Amniotic stem cell (primary cell): ENCODE data around the gene IFNL2.
"Not testable (repeated sequence)": the region's sequence is repeated elsewhere in the genome, so short reads cannot be mapped to it uniquely, and the experiment has no call there.

ENCODE experiments used
- DNase-seq: peaks from one replicate; lab custom pipeline; 2025; lab: John Stamatoyannopoulos, UW

The IFNL2 gene

DNA sequence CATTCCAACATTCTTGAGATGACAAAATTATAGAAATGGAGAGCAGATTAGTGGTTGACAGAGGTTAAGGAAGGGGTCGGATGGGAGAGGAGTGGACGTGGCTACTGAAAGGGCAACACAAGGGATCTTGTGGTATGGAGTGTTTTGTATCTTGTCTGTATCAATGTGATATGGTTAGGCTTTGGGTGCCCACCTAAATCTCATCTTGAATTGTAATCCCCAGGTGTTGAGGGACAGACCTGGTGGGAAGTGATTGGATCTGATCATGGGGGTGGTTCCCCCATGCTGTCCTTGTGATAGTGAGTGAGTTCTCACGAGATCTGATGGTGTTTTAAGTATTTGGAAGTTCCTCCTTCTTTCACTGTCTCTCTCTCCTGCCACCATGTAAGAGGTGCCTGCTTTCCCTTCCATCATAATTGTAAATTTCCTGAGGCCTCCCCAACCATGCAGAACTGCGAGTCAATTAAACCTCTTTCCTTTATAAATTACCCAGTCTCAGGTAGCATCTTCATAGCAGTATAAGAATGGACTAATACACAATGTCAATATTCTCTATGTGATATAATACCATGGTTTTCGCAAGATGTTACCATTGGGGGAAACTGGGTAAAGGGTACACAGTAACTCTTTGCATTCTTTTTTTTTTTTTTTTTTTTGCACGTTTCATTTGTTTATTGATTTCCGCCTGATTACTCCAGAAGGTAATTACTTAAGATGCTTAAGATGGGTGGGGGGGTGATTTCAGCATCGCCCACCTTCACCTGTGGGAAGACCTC lies 14.6 kb upstream of the IFNL2 start:
- no peak for DNase-seq

DNA sequence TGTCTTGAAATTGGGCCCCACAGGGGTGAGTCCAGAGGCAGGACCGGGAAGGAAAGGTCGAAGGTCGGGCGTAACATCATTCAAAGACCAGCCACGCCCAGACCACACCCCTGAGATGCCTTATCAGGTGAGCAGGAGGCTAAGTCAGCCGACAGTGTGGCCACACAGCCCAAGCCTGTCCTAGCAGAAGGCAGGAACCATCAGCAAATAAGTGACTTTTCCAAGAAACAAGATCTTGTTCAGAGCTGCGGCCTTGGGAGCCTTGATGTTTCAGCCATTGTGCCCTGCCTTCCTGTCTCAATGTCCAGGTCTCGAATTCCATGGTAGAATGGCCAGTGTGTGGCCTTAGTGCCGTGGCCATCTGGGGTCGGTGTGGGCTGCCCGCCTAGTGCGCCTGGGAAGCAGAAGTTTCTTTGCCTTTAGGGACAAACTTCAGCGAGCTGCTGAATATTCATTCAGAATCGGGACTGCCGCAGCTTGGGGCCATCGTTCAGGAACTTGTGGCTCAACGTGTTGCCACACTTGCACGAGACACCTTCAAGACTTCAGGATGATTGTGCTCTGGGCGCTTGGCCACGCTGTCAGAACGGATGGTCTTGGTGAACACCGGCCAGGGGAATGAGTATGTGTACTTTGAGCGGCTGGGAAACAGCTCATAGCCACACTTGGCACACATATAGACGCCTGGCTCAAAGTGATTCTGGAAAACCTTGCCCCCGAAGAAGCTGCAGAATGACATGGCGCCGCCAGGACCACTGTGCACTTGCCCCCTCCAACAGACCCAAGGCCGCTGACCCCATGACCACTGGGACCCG lies 13.5 kb upstream of the IFNL2 start:
- DNase-seq = no peak

DNA sequence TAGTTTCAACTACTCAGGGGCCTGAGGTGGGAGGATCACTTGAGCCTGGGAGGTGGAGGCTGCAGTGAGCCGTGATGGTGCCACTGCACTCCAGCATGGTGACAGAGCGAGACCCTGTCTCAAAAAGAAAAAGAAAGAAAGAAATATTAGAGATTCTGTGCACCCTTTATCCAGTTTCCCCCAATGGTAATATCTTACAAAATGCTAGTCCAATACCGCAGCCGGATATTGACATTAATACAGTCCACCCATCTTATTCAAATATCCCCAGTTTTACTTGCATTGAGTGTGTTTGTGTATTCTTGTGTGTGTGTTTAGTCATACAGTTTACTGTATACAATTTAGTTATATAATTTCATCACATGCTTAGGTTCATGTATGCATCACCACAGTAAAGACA lies 11.0 kb upstream of the IFNL2 start:
- no peak for DNase-seq

DNA sequence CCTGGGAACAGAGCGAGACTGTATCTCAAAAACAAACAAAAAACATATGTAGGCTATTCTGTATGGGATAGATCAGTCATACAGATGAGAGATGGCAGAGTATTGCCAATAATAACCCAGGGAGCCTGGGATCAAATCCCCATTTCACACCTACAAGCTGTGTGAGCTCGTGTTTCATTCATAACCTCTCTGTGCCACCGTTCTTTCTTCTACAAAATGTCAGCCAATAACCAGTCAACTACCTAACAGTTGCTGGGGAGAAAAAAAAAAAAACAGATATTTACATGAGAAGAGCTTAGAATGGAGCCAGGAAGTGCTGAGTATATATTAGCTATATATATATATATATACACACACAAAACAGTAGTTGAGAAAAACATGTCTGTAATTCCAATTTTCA lies 6.5 kb upstream of the IFNL2 start:
- no peak for DNase-seq

DNA sequence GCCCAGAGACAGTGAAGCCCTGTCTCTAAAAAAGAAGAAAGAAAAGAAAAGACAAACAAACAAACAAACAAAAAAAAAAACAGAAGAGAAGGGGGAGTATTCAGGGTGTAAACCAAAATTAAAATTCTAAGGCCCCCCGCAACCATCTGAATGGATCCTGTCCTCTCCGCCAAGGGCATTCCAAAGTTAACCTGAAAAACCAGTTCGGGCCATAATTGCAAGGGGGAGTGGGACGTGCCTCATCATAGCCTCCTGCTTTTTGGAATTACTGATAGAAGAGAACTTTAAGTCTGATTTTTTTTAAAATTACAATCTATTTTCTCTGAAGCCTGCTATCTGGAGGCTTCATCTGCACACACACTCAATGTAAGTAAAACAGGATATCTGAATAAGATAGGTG lies 5.7 kb upstream of the IFNL2 start:
- DNase-seq = no peak

DNA sequence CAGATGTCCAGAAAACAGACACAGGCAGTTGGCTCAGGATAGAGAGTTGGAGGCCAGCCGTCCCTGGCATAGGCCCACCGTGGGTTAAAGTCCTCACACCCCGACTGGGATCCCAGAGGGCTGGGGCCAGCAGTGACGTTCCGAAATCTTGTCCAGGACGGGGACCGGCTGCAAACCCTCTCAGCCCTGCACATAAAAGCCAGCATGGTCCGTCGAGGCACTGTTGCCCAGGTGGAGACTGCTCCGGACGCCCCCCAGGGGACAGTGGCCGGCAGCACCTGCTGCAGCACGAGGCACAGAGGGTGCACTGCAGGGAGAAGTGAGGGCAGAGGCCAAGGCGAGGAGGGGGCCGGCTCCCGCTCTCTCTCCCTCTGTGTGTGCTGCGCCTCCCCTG lies 4.3 kb upstream of the IFNL2 start:
- DNase-seq = no peak

DNA sequence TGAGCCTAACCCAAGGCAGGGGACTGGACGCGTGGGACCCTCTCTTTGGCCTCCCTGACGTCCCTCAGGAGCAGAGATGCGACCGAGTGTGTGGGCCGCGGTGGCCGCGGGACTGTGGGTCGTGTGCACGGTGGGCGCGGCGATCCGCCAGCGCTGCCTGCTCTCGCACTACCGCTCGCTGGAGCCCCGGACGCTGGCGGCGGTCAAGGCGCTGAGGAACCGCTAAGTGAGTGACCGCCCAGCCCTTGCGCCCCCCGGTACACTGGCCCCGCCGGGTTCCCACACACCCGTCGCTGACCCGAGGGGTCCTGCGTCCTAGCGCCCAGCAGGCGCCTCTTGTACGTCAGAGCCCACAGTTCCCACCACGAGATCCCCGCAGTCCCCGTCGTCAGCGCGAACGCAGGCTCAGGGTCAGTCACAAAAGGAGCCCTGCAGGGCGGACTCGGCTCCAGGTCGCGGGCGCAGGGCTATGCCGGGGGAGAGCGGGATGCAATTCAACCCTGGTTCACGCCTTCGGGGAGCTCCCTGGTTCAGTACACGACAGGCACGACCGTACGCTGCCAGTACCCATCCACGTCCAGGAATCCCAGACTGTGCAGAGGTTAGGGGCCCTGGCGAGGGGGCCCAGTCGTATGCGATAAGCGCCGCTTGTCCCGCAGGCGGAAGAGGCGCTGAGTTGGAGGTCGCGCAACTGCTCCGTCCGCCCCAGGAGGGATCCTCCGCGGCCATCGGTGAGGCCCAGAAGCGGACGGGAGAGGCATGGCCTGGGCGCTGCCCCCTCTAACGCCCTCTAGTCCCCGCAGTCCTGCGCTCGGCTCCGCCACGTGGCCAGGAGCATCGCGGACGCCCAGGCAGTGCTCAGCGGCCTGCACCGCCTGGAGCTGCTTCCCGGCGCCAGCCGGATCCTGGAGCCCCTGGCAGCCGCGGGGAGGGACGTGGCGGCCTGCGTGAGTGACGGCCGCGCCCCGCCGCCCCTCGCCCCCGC lies 3.6 kb upstream of the IFNL2 start:
- DNase-seq = no peak

DNA sequence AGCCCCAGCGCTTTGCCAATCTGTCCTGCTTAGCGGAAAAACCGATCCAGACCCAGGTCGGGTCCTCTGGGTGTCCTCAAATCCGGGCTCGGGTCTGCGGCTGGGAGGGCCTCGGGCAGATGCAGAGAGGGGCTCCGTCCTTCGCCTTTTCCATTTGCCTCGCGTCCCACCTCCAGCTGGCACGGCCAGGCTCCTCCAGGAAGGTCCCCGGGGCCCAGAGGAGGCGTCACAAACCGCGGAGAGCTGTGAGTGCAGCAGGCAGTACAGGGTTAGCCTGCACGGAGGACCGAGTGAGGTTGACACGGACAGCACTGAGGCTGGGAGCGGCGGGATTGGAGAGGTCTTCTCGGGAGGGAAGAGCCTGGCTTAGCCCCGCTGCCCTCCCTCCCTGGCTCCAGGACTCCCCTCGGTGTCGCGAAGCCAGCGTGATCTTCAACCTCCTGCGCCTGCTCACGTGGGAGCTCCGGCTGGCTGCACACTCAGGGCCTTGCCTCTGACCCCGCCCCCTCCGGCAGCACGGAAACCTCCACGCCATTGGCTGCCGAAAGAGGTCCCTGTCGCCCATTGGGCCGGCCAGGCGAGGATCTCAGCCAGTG lies 2.8 kb upstream of the IFNL2 start:
- no peak for DNase-seq

DNA sequence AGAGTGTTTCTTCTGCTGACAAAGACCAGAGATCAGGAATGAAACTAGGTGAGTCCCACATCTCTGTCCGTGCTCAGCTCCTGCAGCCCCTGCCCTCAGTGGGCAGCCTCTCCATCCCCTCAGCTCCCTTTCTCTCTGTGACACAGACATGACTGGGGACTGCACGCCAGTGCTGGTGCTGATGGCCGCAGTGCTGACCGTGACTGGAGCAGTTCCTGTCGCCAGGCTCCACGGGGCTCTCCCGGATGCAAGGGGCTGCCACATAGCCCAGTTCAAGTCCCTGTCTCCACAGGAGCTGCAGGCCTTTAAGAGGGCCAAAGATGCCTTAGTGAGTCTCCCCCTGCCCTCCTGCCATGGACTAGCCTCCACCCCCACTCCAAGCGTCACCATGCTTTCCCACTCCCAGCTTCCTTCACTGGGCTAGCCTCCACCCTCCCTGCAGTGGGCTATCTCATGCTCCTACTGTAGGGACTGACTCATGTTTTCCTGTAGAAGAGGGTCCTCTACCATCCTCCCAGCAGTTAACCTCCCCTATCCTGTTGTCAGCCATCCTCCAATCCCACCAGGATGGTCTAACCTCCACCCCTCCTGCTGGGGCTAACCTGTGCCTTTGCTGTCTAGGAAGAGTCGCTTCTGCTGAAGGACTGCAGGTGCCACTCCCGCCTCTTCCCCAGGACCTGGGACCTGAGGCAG lies 481 bp downstream of the IFNL2 start:
- DNase-seq = not testable (repeated sequence)

DNA sequence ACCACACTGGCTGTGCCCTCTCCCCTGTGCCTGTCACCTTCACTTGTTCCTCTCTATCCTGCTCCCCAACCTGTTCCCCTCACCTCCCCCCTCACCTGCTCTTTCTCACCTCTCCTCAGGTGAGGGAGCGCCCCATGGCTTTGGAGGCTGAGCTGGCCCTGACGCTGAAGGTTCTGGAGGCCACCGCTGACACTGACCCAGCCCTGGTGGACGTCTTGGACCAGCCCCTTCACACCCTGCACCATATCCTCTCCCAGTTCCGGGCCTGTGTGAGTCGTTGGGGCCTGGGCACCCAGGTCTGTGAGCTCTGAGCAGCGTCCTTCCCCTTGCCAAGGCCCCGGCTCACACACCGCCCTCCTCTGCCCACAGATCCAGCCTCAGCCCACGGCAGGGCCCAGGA lies 1.2 kb downstream of the IFNL2 start:
- not testable (repeated sequence) for DNase-seq

DNA sequence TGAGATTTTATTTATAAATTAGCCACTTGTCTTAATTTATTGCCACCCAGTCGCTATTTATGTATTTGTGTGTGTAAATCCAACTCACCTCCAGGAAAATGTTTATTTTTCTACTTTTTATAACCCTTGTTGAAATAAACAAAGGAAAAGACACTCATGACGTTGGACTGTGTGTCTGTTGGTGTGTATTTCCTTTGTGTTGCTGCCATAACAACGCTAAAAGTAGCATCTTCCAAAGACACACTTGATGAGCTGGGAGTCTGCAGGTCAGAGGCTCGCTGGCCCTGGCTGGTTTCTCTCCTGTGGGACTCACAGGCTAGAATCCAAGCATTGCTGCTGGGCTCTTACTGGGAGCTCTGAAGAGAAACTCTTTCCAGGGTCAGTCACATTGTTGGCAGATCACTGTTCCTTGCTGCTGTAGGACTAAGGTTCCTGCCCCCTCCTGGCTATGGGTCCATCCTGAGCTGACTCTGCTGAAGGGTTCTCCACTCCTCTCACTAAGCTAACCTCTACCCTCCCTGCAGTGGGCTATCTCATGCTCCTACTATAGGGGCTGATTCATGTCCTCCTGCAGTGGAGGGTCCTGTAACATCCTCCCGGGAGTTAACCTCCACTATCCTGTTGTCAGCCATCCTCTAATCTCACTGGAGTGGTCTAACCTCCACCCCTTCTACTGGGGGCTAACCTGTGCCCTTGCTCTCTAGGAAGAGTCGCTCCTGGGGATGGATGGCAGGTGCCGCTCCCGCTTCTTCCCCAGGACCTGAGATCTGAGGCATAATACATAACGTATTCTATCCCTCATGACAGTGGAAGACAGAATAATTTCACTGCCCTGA lies 2.1 kb downstream of the IFNL2 start:
- no peak for DNase-seq

DNA sequence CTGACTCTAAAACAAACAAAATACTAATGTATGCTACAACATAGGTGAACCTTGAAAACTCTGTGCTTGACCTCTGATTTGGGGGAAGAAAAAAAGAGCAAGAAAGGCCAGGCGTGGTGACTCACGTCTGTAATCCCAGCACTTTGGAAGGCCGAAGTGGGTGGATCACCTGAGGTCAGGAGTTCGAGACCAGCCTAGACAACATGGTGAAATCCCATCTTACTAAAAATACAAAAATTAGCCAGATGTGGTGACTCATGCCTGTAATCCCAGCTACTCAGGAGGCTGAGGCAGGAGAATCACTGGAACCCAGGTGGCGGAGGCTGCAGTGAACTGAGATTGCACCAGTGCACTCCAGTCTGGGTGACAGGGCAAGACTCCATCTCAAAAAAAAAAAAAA lies 5.7 kb downstream of the IFNL2 start:
- not testable (repeated sequence) for DNase-seq

DNA sequence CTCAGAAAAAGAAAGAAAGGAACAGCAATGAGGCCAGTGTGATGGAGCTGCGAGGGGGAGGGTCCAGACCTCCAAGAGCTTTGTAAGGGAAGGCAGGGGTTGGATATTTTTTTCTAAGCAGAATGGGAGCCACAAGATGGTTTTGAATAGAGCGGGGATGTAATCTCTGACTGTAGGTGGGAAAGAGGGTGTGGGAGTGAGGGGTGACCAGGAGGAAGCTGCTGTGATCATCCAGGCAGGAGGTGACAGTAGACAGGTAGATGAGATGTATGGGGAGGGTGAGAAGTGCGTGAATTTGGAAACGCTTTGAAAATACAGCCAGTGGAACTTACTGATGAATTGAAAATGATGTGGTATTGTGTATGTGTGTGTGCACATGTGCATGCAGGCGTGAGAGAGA lies 7.4 kb downstream of the IFNL2 start:
- no peak for DNase-seq

DNA sequence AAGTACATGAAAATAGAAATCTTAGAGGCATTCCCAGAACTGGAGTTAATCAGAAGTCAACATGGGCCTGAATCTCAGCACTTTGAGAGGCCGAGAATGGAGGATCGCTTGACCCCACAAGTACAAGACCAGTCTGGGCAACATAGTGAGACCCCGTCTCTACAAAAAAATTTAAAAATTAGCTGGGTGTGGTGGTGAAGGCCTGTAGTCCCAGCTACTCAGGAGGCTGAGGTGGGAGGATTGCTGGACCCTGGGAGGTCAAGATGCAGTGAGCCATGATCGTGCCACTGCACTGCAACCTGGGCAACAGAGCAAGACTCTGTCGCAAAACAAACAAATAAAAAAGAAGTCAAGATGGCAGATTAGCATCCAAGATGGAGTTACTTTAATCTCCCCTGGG lies 8.5 kb downstream of the IFNL2 start:
- no peak for DNase-seq

DNA sequence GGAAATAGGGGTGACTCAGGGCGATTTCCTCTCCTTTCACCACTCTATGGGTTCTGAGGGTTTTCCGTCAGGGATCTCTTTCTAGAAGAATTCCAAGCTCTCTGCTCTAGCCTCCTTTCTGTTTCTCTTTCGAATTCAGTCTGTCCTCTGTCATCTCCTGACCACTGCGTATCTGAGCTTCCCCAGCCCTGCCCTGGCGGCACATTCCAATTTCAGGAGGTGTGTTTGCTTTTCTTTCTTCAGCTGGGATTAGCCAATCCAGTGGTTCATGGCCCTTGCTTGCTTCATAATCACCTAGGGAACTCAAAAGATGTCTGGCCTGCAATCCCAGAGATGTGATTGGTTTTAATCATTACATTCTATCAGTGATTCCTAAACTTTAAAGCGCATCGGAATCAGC lies 9.4 kb downstream of the IFNL2 start:
- DNase-seq = no peak

DNA sequence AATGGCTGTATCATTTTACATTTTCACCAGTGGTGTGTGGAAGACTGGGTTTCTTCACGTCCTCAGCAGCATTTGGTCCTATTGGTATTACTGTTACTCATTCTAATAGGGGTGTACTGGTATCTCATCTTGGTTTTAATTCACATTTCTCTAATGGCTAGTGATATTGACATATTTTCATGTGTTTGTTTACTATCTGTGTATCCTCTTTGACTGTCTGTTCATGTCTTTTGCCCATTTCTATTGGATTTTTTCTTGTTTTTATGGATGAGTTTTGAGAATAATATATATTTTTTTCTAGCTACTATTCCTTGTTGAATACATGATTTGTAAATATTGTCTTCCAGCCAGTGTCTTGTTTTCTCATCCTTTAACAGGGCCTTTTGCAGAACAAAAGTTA lies 13.8 kb downstream of the IFNL2 start:
- DNase-seq = no peak

DNA sequence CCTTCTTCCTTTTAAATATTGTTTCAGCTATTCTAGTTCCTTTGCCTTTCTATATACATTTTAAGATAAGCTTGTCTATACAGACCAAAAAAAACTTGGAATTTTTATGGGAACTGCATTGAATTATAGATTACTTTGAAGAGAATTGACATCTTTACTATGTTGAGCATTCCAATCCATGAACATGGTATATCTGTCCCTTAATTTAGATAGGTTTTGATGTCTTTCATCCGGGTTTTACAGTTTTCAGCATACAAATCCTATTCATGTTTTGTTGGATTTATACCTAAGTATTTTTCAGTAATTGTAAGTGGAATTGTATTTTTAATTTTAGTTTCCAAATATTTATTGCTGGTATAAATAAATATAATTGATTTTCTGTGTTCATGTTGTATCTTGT lies 15.8 kb downstream of the IFNL2 start:
- no peak for DNase-seq

DNA sequence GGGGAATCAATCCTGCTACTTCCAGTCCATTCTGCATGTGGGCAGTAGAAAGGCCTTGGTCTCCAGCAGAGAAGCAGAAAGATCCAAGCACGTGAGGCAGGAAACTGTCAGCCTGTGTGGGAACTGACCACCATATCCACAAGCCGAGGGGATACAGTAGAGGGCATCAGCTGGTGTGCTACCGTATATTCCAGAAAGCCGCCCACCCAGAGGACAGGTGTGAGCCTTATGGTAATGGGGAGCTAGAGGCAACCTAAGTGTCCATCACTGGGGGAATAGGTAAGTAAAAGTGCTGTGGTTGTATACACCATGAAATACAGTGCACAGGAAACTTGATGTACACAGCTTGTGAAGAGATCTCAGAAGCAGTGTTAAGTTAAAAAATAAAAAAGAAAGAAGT lies 25.2 kb downstream of the IFNL2 start:
- no peak for DNase-seq

DNA sequence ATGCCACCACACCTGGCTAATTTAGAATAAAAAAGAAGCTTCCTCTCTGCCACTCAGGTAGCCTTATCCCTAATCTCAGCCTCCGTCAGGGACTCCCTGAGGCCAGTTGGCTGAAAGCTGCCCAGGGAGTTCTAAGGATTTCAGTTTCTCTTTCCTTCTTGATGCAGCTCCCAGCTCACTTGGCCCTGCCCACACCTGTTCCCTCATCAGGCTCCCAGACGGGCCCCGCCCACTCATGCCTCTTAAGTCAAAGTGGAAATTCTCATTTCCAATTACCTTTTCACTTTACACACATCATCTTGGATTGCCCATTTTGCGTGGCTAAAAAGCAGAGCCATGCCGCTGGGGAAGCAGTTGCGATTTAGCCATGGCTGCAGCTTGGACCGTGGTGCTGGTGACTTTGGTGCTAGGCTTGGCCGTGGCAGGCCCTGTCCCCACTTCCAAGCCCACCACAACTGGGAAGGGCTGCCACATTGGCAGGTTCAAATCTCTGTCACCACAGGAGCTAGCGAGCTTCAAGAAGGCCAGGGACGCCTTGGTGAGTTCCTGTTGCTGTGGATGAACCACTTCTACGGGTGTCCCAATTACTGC lies 28.0 kb downstream of the IFNL2 start, which contains the start of gene IFNL1:
TSS of gene IFNL1 (plus strand) at position 353 of the 591 bp plus-strand sequence. CDS start at position 368, 15 bp downstream.
- DNase-seq = no peak

DNA sequence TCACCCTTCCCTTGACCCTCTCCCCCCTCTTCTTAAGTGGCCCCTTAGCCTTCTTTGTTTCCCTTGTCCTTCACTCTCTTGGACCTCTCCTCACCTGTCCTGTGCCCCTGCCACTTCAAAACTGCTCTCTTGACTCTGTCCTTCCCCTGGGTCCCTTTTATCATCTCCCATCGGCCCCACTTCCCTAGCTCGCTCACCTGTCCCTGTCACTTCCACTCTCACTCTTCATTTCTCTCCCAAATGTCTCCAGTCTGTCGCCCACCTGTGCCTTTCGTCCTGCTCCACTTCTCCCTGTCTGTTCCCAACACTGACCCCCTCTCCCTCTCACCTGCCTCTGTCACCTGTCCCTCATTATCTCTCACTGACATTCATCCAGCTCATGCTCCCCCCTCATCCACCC lies 28.7 kb downstream of the IFNL2 start:
- DNase-seq = no peak
